Neural cell (in vitro differentiated cells): Measurements from ENCODE around the gene ZDHHC12. TPM values are rescaled to one million over a fixed set of nuclear protein-coding genes. Genes with fewer than 3 reads are reported as not detected.

Experiments
- H2AFZ ChIP-seq: fragments of 200-600, 300-800 bp; sonication (generic), shearing (Covaris generic); 2 replicates; pipeline ENCODE4 v1.6.0; 2014; ENCODE audit warnings: low read depth, mild to moderate bottlenecking, antibody characterized with exemption, low read length, moderate library complexity
- H3F3A ChIP-seq: fragments of 200-600 bp; shearing (Covaris generic); 2 replicates; pipeline ENCODE4 v1.6.1; 2016; ENCODE audit warnings: mild to moderate bottlenecking, moderate library complexity, mixed read lengths, antibody characterized with exemption, low read length; ENCODE audit not compliant: insufficient read depth, poor library complexity, severe bottlenecking
- H3K27ac ChIP-seq: fragments of 200-600, 300-800 bp; sonication (generic), shearing (Covaris generic); 2 replicates; pipeline ENCODE4 v1.5.1; 2014; ENCODE audit warnings: mild to moderate bottlenecking, low read length, moderate library complexity
- H3K27me3 ChIP-seq: fragments of 300-800, 200-600 bp; sonication (generic), shearing (Covaris generic); 2 replicates; pipeline ENCODE4 v1.6.0; 2014; ENCODE audit warnings: mild to moderate bottlenecking, low read depth, low read length, moderate library complexity; ENCODE audit not compliant: insufficient read depth
- H3K36me3 ChIP-seq: fragments of 300-800, 200-600 bp; sonication (generic), shearing (Covaris generic); 2 replicates; pipeline ENCODE4 v1.5.1; 2014; ENCODE audit warnings: mild to moderate bottlenecking, antibody characterized with exemption, low read length, moderate library complexity; ENCODE audit not compliant: insufficient read depth
- H3K4me2 ChIP-seq: fragments of 300-800, 200-600 bp; sonication (generic), shearing (Covaris generic); 2 replicates; pipeline ENCODE4 v1.6.0; 2014; ENCODE audit warnings: mild to moderate bottlenecking, low read length
- H3K4me3 ChIP-seq: fragments of 300-800, 200-600 bp; sonication (generic), shearing (Covaris generic); 2 replicates; pipeline ENCODE4 v1.5.1; 2014; ENCODE audit warnings: mild to moderate bottlenecking, low read length, moderate library complexity
- H3K79me2 ChIP-seq: fragments of 200-600 bp; shearing (Covaris generic); replicated peaks from 2 replicates; pipeline ENCODE4 v1.6.0; 2014; ENCODE audit warnings: mild to moderate bottlenecking, low read length, moderate library complexity; ENCODE audit not compliant: insufficient read depth
- H3K9ac ChIP-seq: fragments of 300-800, 200-600 bp; sonication (generic), shearing (Covaris generic); 2 replicates; pipeline ENCODE4 v1.6.1; 2016; ENCODE audit warnings: mild to moderate bottlenecking, low read length, mixed read lengths
- H3K9me2 ChIP-seq: fragments of 200-600 bp; shearing (Covaris generic); 2 replicates; pipeline ENCODE4 v1.6.1; 2016; ENCODE audit warnings: mild to moderate bottlenecking, low read length, mixed read lengths; ENCODE audit not compliant: insufficient read depth
- H3K9me3 ChIP-seq: fragments of 200-600, 300-800 bp; sonication (generic), shearing (Covaris generic); 2 replicates; pipeline ENCODE4 v1.6.1; 2016; ENCODE audit warnings: mild to moderate bottlenecking, mixed run types, low read length, moderate library complexity, mixed read lengths
- H4K20me1 ChIP-seq: fragments of 200-600 bp; shearing (Covaris generic); 2 replicates; pipeline ENCODE4 v1.6.1; 2016; ENCODE audit warnings: mild to moderate bottlenecking, mixed run types; ENCODE audit not compliant: insufficient read depth
- CTCF ChIP-seq: fragments of 450-650 bp; IDR thresholded peaks from 2 replicates; pipeline ENCODE4 v1.5.1; 2014; ENCODE audit warnings: antibody characterized with exemption, mild to moderate bottlenecking, moderate library complexity; ENCODE audit not compliant: poor library complexity, severe bottlenecking
- EP300 ChIP-seq: fragments of 450-650 bp; conservative IDR thresholded peaks from 2 replicates; pipeline ENCODE4 v1.6.1; 2014; ENCODE audit warnings: antibody characterized with exemption, mild to moderate bottlenecking, moderate library complexity; ENCODE audit not compliant: poor library complexity, severe bottlenecking
- EZH2 ChIP-seq: fragments of 200-600, 300-800 bp; shearing (Covaris generic), sonication (generic); IDR thresholded peaks from 2 replicates; pipeline ENCODE4 v1.6.1; 2014; ENCODE audit warnings: antibody characterized with exemption, low read length, borderline replicate concordance, mild to moderate bottlenecking; ENCODE audit not compliant: insufficient read depth, poor library complexity, severe bottlenecking
- MXI1 ChIP-seq: fragments of 450-650 bp; conservative IDR thresholded peaks from 2 replicates; pipeline ENCODE4 v1.6.1; 2014; ENCODE audit warnings: antibody characterized with exemption, mild to moderate bottlenecking; ENCODE audit not compliant: poor library complexity, severe bottlenecking
- POLR2AphosphoS5 ChIP-seq: IDR thresholded peaks from 2 replicates; pipeline ENCODE4 v1.6.1; 2012
- RAD21 ChIP-seq: fragments of 450-650 bp; conservative IDR thresholded peaks from 2 replicates; pipeline ENCODE4 v1.6.1; 2014; ENCODE audit warnings: antibody characterized with exemption, mild to moderate bottlenecking, moderate library complexity
- REST ChIP-seq: IDR thresholded peaks from 2 replicates; pipeline ENCODE4 v1.6.1; 2012; ENCODE audit warnings: borderline replicate concordance
- SMC3 ChIP-seq: fragments of 450-650 bp; conservative IDR thresholded peaks from 2 replicates; pipeline ENCODE4 v1.6.1; 2014; ENCODE audit warnings: antibody characterized with exemption, mild to moderate bottlenecking, moderate library complexity; ENCODE audit not compliant: poor library complexity
- TAF1 ChIP-seq: IDR thresholded peaks from 2 replicates; pipeline ENCODE4 v1.6.1; 2012; ENCODE audit warnings: low read depth
- polyA minus RNA-seq: library from RNA; depleted of rRNA, polyadenylated mRNA; stranded (reverse); fragments of >200 nt; gene quantifications from 2 replicates; pipeline ENCODE4 v1.2.3, GENCODE V29; 2014
- polyA plus RNA-seq: library from polyadenylated mRNA; depleted of rRNA; stranded (reverse); fragments of >200 nt; gene quantifications from 2 replicates; pipeline ENCODE4 v1.2.3, GENCODE V29; 2014

ZDHHC12 gene
- 0.09 TPM in 1 of 2 replicates, not detected in the other for polyA plus RNA-seq
- 1.5 TPM in 1 of 2 replicates, not detected in the other for polyA minus RNA-seq

GRCh38 chr9:128723866-128724743 lies at the start of gene ZDHHC12:
ZDHHC12 (minus strand) TSS chr9:128724127; CDS start chr9:128724093, 34 bp downstream.
- Histone ChIP-seq H3K4me3 (peak within 1 kb of the TSS; percentile 65), H3K9me3 (no peaks in the 10 kb centered on the region), H3K27ac (no peak within 1 kb of the TSS), H3K9me2 (no peaks in the 10 kb centered on the region), H3F3A (no peaks in the 10 kb centered on the region), H4K20me1 (no peaks in the 10 kb centered on the region), H3K27me3 (no peaks in the 10 kb centered on the region), H3K4me2 (peak within 1 kb of the TSS; percentile 5), H3K79me2 (no peaks in the 10 kb centered on the region), H2AFZ (no peak within 1 kb of the TSS), H3K9ac (no peak within 1 kb of the TSS), H3K36me3 (no peaks in the 10 kb centered on the region)
- TF ChIP-seq EZH2 (no peak), CTCF (no peak), EP300 (no peak), REST (no peak), TAF1 (no peak), POLR2AphosphoS5 (no peak), RAD21 (no peak), MXI1 (no peak), SMC3 (no peak)

- H4K20me1 ChIP-seq = no peaks in the 10 kb centered on the region
- H3K9me3 ChIP-seq = no peaks in the 10 kb centered on the region
- no peak overlapping the region for H3K27ac ChIP-seq
- peaks cover 20% of the 10 kb centered on the region for H3K79me2 ChIP-seq
- H3K9me2 ChIP-seq = no peaks in the 10 kb centered on the region
- H2AFZ ChIP-seq = no peak overlapping the region
- H3K36me3 ChIP-seq = no peaks in the 10 kb centered on the region
- no peak overlapping the region for H3K4me3 ChIP-seq
- no peaks in the 10 kb centered on the region for H3K27me3 ChIP-seq
- H3K9ac ChIP-seq = no peak overlapping the region
- TF ChIP-seq POLR2AphosphoS5 (no peak), MXI1 (no peak), EP300 (no peak), TAF1 (no peak), CTCF (no peak), REST (no peak), RAD21 (no peak), SMC3 (no peak), EZH2 (no peak)
- H3K4me2 ChIP-seq = no peak overlapping the region
- no peaks in the 10 kb centered on the region for H3F3A ChIP-seq
Measured at GRCh38 chr9:128773049-128773448, 49.1 kb upstream of the ZDHHC12 start.
